BJ (cell line): Measurements from ENCODE around the gene STIMATE. TPM values are rescaled to one million over a fixed set of nuclear protein-coding genes. Genes with fewer than 3 reads are reported as not detected.

Experiments
- CTCF ChIA-PET: fragments of 350-600 bp; formaldehyde crosslinking; extraction: SDS; loops from one replicate; lab custom pipeline; 2021; ENCODE audit warnings: antibody characterized with exemption, inconsistent platforms; lab: Yijun Ruan, JAX
- POLR2A ChIA-PET: fragments of 300-600 bp; sonication (Branson Sonifier 250); formaldehyde crosslinking; extraction: SDS; loops from one replicate; lab custom pipeline; 2021; ENCODE audit warnings: antibody characterized with exemption; lab: Charles Lee
- DNase-seq: peaks from one replicate; pipeline ENCODE4 v3.0.0-alpha.2; 2011; ENCODE audit warnings: low read depth
- H3K27me3 ChIP-seq: 2 replicates; pipeline ENCODE4 v1.6.0; 2011; ENCODE audit warnings: low read length; ENCODE audit not compliant: control insufficient read depth, insufficient read depth
- H3K36me3 ChIP-seq: 2 replicates; pipeline ENCODE4 v1.5.1; 2011; ENCODE audit warnings: low read length; ENCODE audit not compliant: control insufficient read depth, insufficient read depth
- H3K4me3 ChIP-seq: 2 replicates; pipeline ENCODE4 v1.5.1; 2011; ENCODE audit warnings: low read depth, mild to moderate bottlenecking, control low read depth, low read length
- CTCF ChIP-seq: IDR thresholded peaks from 2 replicates; pipeline ENCODE4 v1.5.1; 2011; ENCODE audit warnings: low read depth, mild to moderate bottlenecking, control low read depth, inconsistent platforms, low read length, moderate library complexity; ENCODE audit not compliant: insufficient read depth
- polyA plus RNA-seq: library from polyadenylated mRNA; depleted of rRNA; stranded (reverse); fragments of >200 nt; gene quantifications from 2 replicates; pipeline ENCODE4 v1.2.3, GENCODE V29; 2011

STIMATE gene
- polyA plus RNA-seq, 1 experiment = 13.5 TPM

- POLR2A ChIA-PET = no interaction called here
- CTCF ChIA-PET = no interaction called here
- Histone ChIP-seq H3K27me3 (no peaks in the 10 kb centered on the region; the same call in 1 of the 2 replicates), H3K4me3 (no peak overlapping the region), H3K36me3 (no peaks in the 10 kb centered on the region)
- no peak for DNase-seq
- TF ChIP-seq CTCF = no peak
These were observed 80.1 kb downstream of the STIMATE start for GRCh38 chr3:52817221-52817620.

- ChIA-PET POLR2A (no interaction called here), CTCF (interaction anchor here (0.8 kb wide), 1 partner anchor 13 kb away, joined by 3 read pairs; no protein-coding TSS in a partner anchor)
- TF ChIP-seq CTCF = no peak
- no peak for DNase-seq
- Histone ChIP-seq H3K27me3 (peaks cover 1% of the 10 kb centered on the region), H3K4me3 (no peak overlapping the region), H3K36me3 (no peaks in the 10 kb centered on the region)
These were observed 80.7 kb downstream of the STIMATE start for GRCh38 chr3:52816654-52817053.

- no peaks in the 10 kb centered on the region for H3K36me3 ChIP-seq
- H3K27me3 ChIP-seq = peaks cover 1% of the 10 kb centered on the region
- ChIA-PET CTCF (interaction anchor here (0.8 kb wide), 1 partner anchor 13 kb away, joined by 3 read pairs; no protein-coding TSS in a partner anchor), POLR2A (no interaction called here)
- DNase-seq = no peak
- no peak overlapping the region for H3K4me3 ChIP-seq
- no peak for TF ChIP-seq CTCF
These were observed 81.1 kb downstream of the STIMATE start for GRCh38 chr3:52816199-52816598.

GRCh38 chr3:52813810-52814209 is 83.5 kb downstream of the STIMATE start:
- ChIA-PET CTCF (interaction anchor here (0.7 kb wide), 1 partner anchor 19 kb away, joined by 3 read pairs; no protein-coding TSS in a partner anchor), POLR2A (no interaction called here)
- H3K27me3 ChIP-seq = peaks cover 1% of the 10 kb centered on the region
- no peak for DNase-seq
- no peak for TF ChIP-seq CTCF
- no peak overlapping the region for H3K4me3 ChIP-seq
- H3K36me3 ChIP-seq = no peaks in the 10 kb centered on the region

- Histone ChIP-seq H3K4me3 (no peak overlapping the region), H3K36me3 (no peaks in the 10 kb centered on the region), H3K27me3 (peaks cover 3% of the 10 kb centered on the region)
- DNase-seq = no peak
- no peak for TF ChIP-seq CTCF
- ChIA-PET CTCF (interaction anchor here (0.7 to 2.9 kb wide), 3 partner anchors 10 to 13 kb away, joined by 3 to 9 read pairs (median 3); no protein-coding TSS in a partner anchor), POLR2A (no interaction called here)
These were observed 85.8 kb downstream of the STIMATE start for GRCh38 chr3:52811452-52812011.
